ENCODE data around the gene BICRAL. TPM values are rescaled to one million over a fixed set of nuclear protein-coding genes. Genes with fewer than 3 reads are reported as not detected.

The BICRAL gene
- total and polyA plus RNA-seq, 9 of the 15 experiments (the other 6 are each of a cell fraction or from before 2014, with no cell fraction given) = 1.2 to 11.9 (median 5.6) TPM

DNA sequence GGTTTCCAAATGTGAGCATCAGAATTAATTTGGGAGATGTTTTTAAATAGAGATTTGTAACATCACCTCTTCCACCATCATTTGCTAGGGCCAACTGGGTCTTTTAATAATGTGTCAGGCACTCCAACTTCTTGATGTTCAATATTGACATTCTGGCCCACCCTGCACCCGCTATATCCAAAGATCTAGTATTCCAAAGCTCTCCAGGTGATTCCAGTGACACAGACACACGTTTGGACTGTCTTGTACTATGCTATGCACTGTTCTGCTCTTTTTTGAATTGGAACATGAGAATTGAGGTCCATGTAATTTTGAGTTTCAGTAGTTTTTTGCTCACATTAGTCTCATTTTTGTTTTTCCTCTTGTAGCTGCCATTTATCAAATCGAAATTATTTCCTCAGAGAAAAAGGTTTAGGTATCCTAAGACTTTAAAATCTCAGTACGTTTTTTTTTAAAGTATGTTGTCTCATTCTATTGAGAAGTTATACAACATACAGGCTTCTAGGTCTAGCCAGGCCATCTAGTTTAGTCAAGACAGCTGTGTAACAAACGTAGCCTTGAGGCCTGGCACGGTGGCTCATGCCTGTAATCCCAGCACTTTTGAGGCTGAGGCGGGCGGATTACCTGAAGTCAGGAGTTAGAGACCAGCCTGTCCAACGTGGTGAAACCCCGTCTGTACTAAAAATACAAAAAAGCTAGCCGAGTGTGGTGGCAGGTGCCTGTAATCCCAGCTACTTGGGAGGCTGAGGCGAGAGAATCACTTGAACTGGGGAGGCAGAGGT, 3.1 kb downstream of the BICRAL start (continued):
- TF ChIP-seq, protein P1, sequence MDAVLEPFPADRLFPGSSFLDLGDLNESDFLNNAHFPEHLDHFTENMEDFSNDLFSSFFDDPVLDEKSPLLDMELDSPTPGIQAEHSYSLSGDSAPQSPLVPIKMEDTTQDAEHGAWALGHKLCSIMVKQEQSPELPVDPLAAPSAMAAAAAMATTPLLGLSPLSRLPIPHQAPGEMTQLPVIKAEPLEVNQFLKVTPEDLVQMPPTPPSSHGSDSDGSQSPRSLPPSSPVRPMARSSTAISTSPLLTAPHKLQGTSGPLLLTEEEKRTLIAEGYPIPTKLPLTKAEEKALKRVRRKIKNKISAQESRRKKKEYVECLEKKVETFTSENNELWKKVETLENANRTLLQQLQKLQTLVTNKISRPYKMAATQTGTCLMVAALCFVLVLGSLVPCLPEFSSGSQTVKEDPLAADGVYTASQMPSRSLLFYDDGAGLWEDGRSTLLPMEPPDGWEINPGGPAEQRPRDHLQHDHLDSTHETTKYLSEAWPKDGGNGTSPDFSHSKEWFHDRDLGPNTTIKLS (IDR thresholded peaks at IDR 0.05; ENCODE audit: borderline replicate concordance, low read depth) = no peak
- peak; percentile 41; the same call in 1 of the 2 replicates for TF ChIP-seq POLR2AphosphoS5 (IDR thresholded peaks at IDR 0.05; ENCODE audit: control insufficient read depth, insufficient read depth, low read depth, low read length)
- TF ChIP-seq ZNF699 (CRISPR knock-in tag; IDR thresholded peaks at IDR 0.05; ENCODE audit: insufficient replicate concordance) = no peak
- TF ChIP-seq CBFA2T2 (conservative IDR thresholded peaks at IDR 0.05) = no peak
- TF ChIP-seq EZH2 (IDR thresholded peaks at IDR 0.05; ENCODE audit: borderline replicate concordance, low read depth, low read length) = no peak
- TF ChIP-seq, protein P2, sequence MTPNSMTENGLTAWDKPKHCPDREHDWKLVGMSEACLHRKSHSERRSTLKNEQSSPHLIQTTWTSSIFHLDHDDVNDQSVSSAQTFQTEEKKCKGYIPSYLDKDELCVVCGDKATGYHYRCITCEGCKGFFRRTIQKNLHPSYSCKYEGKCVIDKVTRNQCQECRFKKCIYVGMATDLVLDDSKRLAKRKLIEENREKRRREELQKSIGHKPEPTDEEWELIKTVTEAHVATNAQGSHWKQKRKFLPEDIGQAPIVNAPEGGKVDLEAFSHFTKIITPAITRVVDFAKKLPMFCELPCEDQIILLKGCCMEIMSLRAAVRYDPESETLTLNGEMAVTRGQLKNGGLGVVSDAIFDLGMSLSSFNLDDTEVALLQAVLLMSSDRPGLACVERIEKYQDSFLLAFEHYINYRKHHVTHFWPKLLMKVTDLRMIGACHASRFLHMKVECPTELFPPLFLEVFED (CRISPR knock-in tag; conservative IDR thresholded peaks at IDR 0.05) = 0 out of 2 replicates have a peak, but pooled peaks have one; percentile 37
- no peak for TF ChIP-seq ILK (tag; IDR thresholded peaks at IDR 0.05; ENCODE audit: borderline replicate concordance, low read depth)
- TF ChIP-seq, protein P3, sequence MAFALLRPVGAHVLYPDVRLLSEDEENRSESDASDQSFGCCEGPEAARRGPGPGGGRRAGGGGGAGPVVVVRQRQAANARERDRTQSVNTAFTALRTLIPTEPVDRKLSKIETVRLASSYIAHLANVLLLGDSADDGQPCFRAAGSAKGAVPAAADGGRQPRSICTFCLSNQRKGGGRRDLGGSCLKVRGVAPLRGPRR (CRISPR knock-in tag; IDR thresholded peaks at IDR 0.05) = no peak

Data from K562 (cell line).